Keratinocyte (primary cell): ENCODE results near the gene MTR. TPM values are rescaled to one million over a fixed set of nuclear protein-coding genes. Genes with fewer than 3 reads are reported as not detected.

ENCODE experiments used
- DNase-seq: peaks from one replicate; pipeline ENCODE4 v3.0.0-alpha.2; 2011; ENCODE audit warnings: low read depth, missing footprints, low spot score
- FAIRE-seq: peaks from 2 replicates; lab custom pipeline; 2011; peaks lifted over from hg19 to GRCh38; lab: Jason Lieb, UNC
- H2AFZ ChIP-seq: 2 replicates; pipeline ENCODE4 v1.6.0; 2012; ENCODE audit warnings: low read length, control low read depth, inconsistent platforms; ENCODE audit not compliant: control insufficient read depth
- H3K27ac ChIP-seq: 2 replicates; pipeline ENCODE4 v1.5.1; 2011; ENCODE audit warnings: low read length; ENCODE audit not compliant: control insufficient read depth, insufficient read depth
- H3K27me3 ChIP-seq: 3 replicates; pipeline ENCODE4 v1.6.0; 2011; ENCODE audit warnings: low read length; ENCODE audit not compliant: control insufficient read depth, insufficient read depth; ENCODE audit errors: extremely low read depth
- H3K36me3 ChIP-seq, 2 experiments: 2 replicates in 1 of 2; 3 replicates in 1 of 2; pipeline ENCODE4 v1.5.1; 2011; ENCODE audit warnings: low read length in 2 of 2, mild to moderate bottlenecking in 1 of 2; ENCODE audit not compliant: control insufficient read depth in 2 of 2, insufficient read depth in 2 of 2; ENCODE audit errors: extremely low read depth in 1 of 2
- H3K4me1 ChIP-seq: 3 replicates; pipeline ENCODE4 v1.5.1; 2011; ENCODE audit warnings: low read length; ENCODE audit not compliant: control insufficient read depth, insufficient read depth; ENCODE audit errors: extremely low read depth
- H3K4me2 ChIP-seq: 3 replicates; pipeline ENCODE4 v1.6.0; 2011; ENCODE audit warnings: low read depth, low read length; ENCODE audit not compliant: control insufficient read depth, insufficient read depth; ENCODE audit errors: extremely low read depth
- H3K4me3 ChIP-seq, 3 experiments: fragments of 200-600 bp in 1 of 3; sonication (generic) in 1 of 3; 2 replicates in 2 of 3; 3 replicates in 1 of 3; pipeline ENCODE4 v1.5.1; 2011 to 2016; ENCODE audit warnings: low read length in 3 of 3, mild to moderate bottlenecking in 3 of 3, control low read depth in 2 of 3, inconsistent platforms in 1 of 3, low read depth in 1 of 3, mixed read lengths in 1 of 3, mixed run types in 1 of 3, moderate library complexity in 1 of 3; ENCODE audit not compliant: control insufficient read depth in 2 of 3, insufficient read depth in 2 of 3; ENCODE audit errors: extremely low read depth in 1 of 3
- H3K79me2 ChIP-seq: 2 replicates; pipeline ENCODE4 v1.6.0; 2012; ENCODE audit warnings: low read length; ENCODE audit not compliant: control insufficient read depth, insufficient read depth
- H3K9ac ChIP-seq: 3 replicates; pipeline ENCODE4 v1.6.0; 2011; ENCODE audit warnings: low read length; ENCODE audit not compliant: control insufficient read depth, insufficient read depth; ENCODE audit errors: extremely low read depth
- H3K9me1 ChIP-seq: 3 replicates; pipeline ENCODE4 v1.6.0; 2011; ENCODE audit warnings: low read length; ENCODE audit not compliant: control insufficient read depth, insufficient read depth; ENCODE audit errors: extremely low read depth
- H3K9me3 ChIP-seq: 2 replicates; pipeline ENCODE4 v1.5.1; 2012; ENCODE audit warnings: low read depth, low read length; ENCODE audit not compliant: control insufficient read depth
- H4K20me1 ChIP-seq: 3 replicates; pipeline ENCODE4 v1.6.0; 2011; ENCODE audit warnings: low read length; ENCODE audit not compliant: control insufficient read depth, insufficient read depth; ENCODE audit errors: extremely low read depth
- CTCF ChIP-seq, 3 experiments: IDR thresholded peaks in 1 of 3; conservative IDR thresholded peaks in 1 of 3; optimal IDR thresholded peaks in 1 of 3; 2 replicates in 2 of 3; 3 replicates in 1 of 3; pipeline versions ENCODE3 to v1.5.1; 2011; ENCODE audit warnings: low read length in 3 of 3, mild to moderate bottlenecking in 3 of 3, moderate library complexity in 2 of 3, control low read depth in 1 of 3, inconsistent platforms in 1 of 3; ENCODE audit not compliant: insufficient read depth in 2 of 3; ENCODE audit errors: extremely low read depth in 1 of 3
- EZH2 ChIP-seq: IDR thresholded peaks from one replicate; pipeline ENCODE4 v1.6.1; 2012; ENCODE audit warnings: inconsistent platforms, mild to moderate bottlenecking, low read length, moderate library complexity
- dilution Hi-C: fragments of 300-500 bp; cut with MboI; formaldehyde crosslinking; loops from one replicate; pipeline ENCODE4 v1.7.0; 2020; ENCODE audit warnings: low sequenced_read_pairs; ENCODE audit not compliant: extremely low pct_ligation_motif_present
- polyA plus RNA-seq, 5 experiments: library from polyadenylated mRNA; depleted of rRNA in 3 of 5; stranded (reverse) in 3 of 5; stranded (forward) in 1 of 5; unstranded in 1 of 5; fragments of >200 nt; gene quantifications; 1 replicate in 1 of 5; 2 replicates in 3 of 5; 3 replicates in 1 of 5; pipeline versions ENCODE4 v1.2.1 to v1.2.3, GENCODE V29; 2011 to 2012; ENCODE audit warnings: missing spikeins in 2 of 5, low read depth in 1 of 5, low replicate concordance in 1 of 5

Gene MTR
- polyA plus RNA-seq, 1 donor (not counting 4 experiments of a cell fraction or from before 2014, with no cell fraction given), result 14.3 TPM

DNA sequence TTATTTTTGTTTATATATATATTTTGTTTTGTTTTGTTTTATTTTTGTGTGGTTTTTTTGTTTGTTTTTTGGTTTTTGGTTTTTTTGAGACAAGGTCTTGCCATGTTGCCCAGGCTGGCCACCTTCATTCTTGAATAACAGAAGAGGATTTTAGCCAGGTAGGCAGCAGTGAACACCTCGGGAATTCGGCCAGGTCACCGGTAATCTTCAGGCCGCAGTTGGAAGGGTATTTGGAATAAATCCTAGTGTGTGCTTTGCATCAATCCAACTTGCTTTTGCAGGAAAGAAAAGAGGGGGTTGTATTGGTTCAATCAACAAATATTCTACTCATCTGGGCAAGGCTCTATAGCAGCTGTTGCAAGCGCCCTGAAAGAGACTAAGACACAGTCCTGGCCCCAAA is 155.3 kb downstream of the MTR start:
- FAIRE-seq (no peak), DNase-seq (no peak)
- dilution Hi-C loops, result no loop called here
- no peaks in the 10 kb centered on the region for H3K9me1 ChIP-seq
- no peaks in the 10 kb centered on the region for H3K4me1 ChIP-seq
- H3K27me3 ChIP-seq, result no peaks in the 10 kb centered on the region
- H3K79me2 ChIP-seq, result no peaks in the 10 kb centered on the region
- H2AFZ ChIP-seq, result no peak overlapping the region
- H4K20me1 ChIP-seq, result no peaks in the 10 kb centered on the region
- TF ChIP-seq EZH2 (no peak), CTCF (optimal IDR thresholded peaks at IDR 0.05 in 1 of 3, IDR thresholded peaks at IDR 0.05 in 1 of 3, conservative IDR thresholded peaks at IDR 0.05 in 1 of 3; ENCODE audit: extremely low read depth in 1 of 3, insufficient read depth in 2 of 3, low read length in 3 of 3) (no peak)
- no peak overlapping the region for H3K4me2 ChIP-seq
- H3K36me3 ChIP-seq, result no peaks in the 10 kb centered on the region
- H3K9ac ChIP-seq, result no peak overlapping the region
- H3K27ac ChIP-seq, result no peak overlapping the region
- H3K9me3 ChIP-seq, result no peaks in the 10 kb centered on the region
- H3K4me3 ChIP-seq, result no peak overlapping the region

- Histone ChIP-seq H3K36me3 (no peaks in the 10 kb centered on the region), H3K27me3 (no peaks in the 10 kb centered on the region), H4K20me1 (no peaks in the 10 kb centered on the region), H3K9ac (no peak overlapping the region), H3K4me2 (no peak overlapping the region), H3K4me3 (no peak overlapping the region), H3K9me1 (no peaks in the 10 kb centered on the region), H3K27ac (no peak overlapping the region), H3K9me3 (no peaks in the 10 kb centered on the region), H2AFZ (no peak overlapping the region), H3K79me2 (no peaks in the 10 kb centered on the region), H3K4me1 (no peaks in the 10 kb centered on the region)
- FAIRE-seq (no peak), DNase-seq (no peak)
- dilution Hi-C loops, result no loop called here
- no peak for TF ChIP-seq EZH2
- TF ChIP-seq CTCF (optimal IDR thresholded peaks at IDR 0.05 in 1 of 3, IDR thresholded peaks at IDR 0.05 in 1 of 3, conservative IDR thresholded peaks at IDR 0.05 in 1 of 3; ENCODE audit: extremely low read depth in 1 of 3, insufficient read depth in 2 of 3, low read length in 3 of 3), result no peak
Observed at GRCh38 chr1:236951672-236952071, 156.6 kb downstream of the MTR start.
